22Rv1 (cell line): ENCODE results near the gene TMBIM4.

ENCODE experiments used
- H3K27ac ChIP-seq: fragments of 450-650 bp; 2 replicates; pipeline ENCODE4 v1.5.1; 2017
- CTCF ChIP-seq: fragments of 450-650 bp; IDR thresholded peaks from 2 replicates; pipeline ENCODE4 v1.5.1; 2017; ENCODE audit warnings: mild to moderate bottlenecking
- ZFX ChIP-seq: fragments of 450-650 bp; IDR thresholded peaks from 2 replicates; pipeline ENCODE4 v1.6.1; 2017; ENCODE audit warnings: antibody characterized with exemption, borderline replicate concordance

TMBIM4 gene

GRCh38 chr12:66199141-66199540 is 29.3 kb upstream of the TMBIM4 start:
- H3K27ac ChIP-seq = no peak overlapping the region
- TF ChIP-seq ZFX = no peak
- no peak for TF ChIP-seq CTCF

DNA sequence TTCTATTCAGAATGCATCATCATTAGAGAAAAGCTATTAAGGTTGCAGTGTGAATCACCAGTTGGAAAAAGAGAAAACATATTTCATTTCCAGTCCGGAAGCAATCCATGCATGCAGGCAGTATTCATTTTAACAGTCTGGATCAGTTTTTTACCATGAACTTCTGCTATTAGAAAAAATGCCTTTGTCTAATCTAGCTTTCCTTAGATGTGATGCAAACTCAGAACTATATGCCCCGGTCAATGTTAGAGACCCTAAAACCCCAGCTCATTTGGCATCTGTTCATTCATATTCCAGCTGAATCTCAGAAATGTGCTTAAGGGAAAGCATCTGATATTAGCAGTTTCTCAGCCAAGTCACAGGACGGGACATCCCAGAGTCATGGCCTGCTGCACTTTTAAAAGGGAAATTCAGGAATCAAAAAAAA is 27.7 kb upstream of the TMBIM4 start:
- no peak for TF ChIP-seq CTCF
- no peak for TF ChIP-seq ZFX
- no peak overlapping the region for H3K27ac ChIP-seq

DNA sequence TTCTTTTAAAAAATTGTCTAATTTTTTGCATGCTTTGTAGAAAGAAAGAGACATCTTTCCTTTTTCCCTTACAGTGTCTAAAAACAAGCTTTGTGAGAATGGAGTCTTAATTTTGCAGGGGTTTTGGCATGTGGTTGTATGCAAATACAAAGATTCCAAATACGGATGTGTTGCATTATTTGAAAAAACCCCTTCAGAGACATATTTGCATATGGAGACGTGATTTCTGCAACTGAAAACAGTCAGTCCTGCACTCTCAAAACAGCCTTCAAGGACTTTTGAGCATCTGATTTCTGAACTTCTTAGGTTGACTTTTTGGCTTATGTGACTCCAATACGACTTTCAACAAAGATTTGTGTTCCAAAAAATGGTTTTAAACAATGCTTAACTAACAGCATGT is 27.0 kb upstream of the TMBIM4 start:
- no peak for TF ChIP-seq ZFX
- TF ChIP-seq CTCF = no peak
- no peak overlapping the region for H3K27ac ChIP-seq

DNA sequence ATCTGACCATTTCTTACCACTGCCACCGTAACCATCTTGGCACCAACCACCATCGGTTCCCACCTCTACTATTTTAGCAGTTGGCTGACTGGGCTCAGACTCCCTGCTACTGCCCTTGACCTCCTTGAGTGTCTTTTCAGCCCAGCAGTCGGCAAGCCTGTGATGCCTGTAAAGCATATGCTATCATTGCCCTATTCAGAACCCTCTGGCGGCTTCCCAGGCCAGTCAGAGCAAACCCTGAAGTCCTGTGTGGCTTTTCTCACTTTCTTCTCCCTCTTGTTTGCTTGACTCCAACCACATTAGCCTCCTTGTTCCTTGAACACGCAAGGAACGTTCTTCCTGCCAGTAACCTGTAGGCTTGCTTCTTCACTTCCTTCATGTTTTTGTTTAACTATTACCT is 25.4 kb upstream of the TMBIM4 start:
- no peak for TF ChIP-seq ZFX
- no peak overlapping the region for H3K27ac ChIP-seq

- no peak overlapping the region for H3K27ac ChIP-seq
- no peak for TF ChIP-seq ZFX
- TF ChIP-seq CTCF = no peak
These were observed 24.3 kb upstream of the TMBIM4 start for GRCh38 chr12:66194122-66194521.

- no peak for TF ChIP-seq CTCF
- no peak for TF ChIP-seq ZFX
- H3K27ac ChIP-seq = no peak overlapping the region
These were observed 21.8 kb upstream of the TMBIM4 start for GRCh38 chr12:66191547-66192126.

- TF ChIP-seq CTCF = no peak
- no peak for TF ChIP-seq ZFX
- no peak overlapping the region for H3K27ac ChIP-seq
These were observed 20.9 kb upstream of the TMBIM4 start for GRCh38 chr12:66190519-66191370.
